ENCODE measurements around the gene ITPKA. TPM values are rescaled to one million over a fixed set of nuclear protein-coding genes. Genes with fewer than 3 reads are reported as not detected.

ITPKA gene
- total RNA-seq, 1 experiment from 2014 or later = 16.2 TPM

DNA sequence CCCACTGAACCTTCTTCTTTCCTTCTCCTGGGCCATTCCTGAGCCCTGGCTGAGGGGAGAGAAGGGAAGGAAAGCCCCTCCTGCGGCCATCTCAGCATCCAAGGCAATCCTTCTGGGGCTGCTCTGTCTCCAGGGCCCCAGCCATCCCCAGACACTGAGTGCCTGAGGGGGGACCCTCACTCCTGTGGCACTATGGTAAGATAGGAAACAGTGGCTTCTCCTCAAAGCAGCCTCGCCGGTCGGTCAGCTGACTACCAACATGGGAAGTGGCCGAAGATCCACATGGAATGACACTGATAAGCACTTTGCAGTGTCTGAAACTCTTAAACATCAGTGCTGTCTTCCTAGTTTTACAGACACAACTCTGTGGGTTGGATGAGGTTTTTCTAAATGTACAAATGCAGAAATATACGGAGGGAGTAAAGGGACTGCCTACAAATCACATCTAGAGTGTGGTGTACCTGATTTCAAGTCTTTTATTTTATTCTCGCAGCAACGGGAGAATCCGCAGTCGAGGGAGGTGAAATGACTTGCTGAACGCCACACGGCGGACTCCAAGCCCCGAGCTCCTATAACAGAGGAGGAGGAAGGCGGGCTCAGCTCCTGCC lies 973 bp upstream of the ITPKA start:
- Histone ChIP-seq H3K4me3 (ENCODE audit: low read depth, low read length) (peak overlapping the region; percentile 81), H3K4me1 (peaks cover 18% of the 10 kb centered on the region), H3K9me3 (no peaks in the 10 kb centered on the region), H3K27me3 (replicated peaks; ENCODE audit: control insufficient read depth, insufficient read depth, low read length) (no peaks in the 10 kb centered on the region), H3K36me3 (ENCODE audit: control insufficient read depth, insufficient read depth, low read length) (no peaks in the 10 kb centered on the region; the same call in 1 of the 2 replicates)
- peak overlapping the region; percentile 95 for H3K4me3 Mint-ChIP-seq (ENCODE audit: unreplicated experiment)
- peak in 1 of 2 experiments; percentile 18 for DNase-seq
- no peaks in the 10 kb centered on the region for H3K27me3 Mint-ChIP-seq (ENCODE audit: insufficient read depth, unreplicated experiment)
- intact Hi-C loops (cut with micrococcal nuclease; ENCODE audit: unreplicated experiment) = loop anchor here (1.0 kb wide), 1 partner anchor 27 kb away; no protein-coding TSS in a partner anchor
- CTCF ChIA-PET = interaction anchor here (0.5 to 2.0 kb wide), 4 partner anchors 19 to 76 kb away, joined by 3 to 13 read pairs (median 4); partner anchors contain the start of gene RPAP1
- no peaks in the 10 kb centered on the region for H3K9me3 Mint-ChIP-seq (ENCODE audit: unreplicated experiment)
- TF ChIP-seq, protein P1, sequence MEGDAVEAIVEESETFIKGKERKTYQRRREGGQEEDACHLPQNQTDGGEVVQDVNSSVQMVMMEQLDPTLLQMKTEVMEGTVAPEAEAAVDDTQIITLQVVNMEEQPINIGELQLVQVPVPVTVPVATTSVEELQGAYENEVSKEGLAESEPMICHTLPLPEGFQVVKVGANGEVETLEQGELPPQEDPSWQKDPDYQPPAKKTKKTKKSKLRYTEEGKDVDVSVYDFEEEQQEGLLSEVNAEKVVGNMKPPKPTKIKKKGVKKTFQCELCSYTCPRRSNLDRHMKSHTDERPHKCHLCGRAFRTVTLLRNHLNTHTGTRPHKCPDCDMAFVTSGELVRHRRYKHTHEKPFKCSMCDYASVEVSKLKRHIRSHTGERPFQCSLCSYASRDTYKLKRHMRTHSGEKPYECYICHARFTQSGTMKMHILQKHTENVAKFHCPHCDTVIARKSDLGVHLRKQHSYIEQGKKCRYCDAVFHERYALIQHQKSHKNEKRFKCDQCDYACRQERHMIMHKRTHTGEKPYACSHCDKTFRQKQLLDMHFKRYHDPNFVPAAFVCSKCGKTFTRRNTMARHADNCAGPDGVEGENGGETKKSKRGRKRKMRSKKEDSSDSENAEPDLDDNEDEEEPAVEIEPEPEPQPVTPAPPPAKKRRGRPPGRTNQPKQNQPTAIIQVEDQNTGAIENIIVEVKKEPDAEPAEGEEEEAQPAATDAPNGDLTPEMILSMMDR (IDR thresholded peaks at IDR 0.05; ENCODE audit: insufficient read depth in 1 of 2, low read depth in 1 of 2, low read length in 1 of 2, severe bottlenecking in 1 of 2, unreplicated experiment in 1 of 2) = no peak
- POLR2A ChIA-PET = interaction anchor here (1.5 kb wide), 1 partner anchor 282 kb away, joined by 7 read pairs; the partner anchor contains the start of gene MAPKBP1
- peak overlapping the region; percentile 4 for H3K27ac Mint-ChIP-seq (ENCODE audit: unreplicated experiment)
- H3K36me3 Mint-ChIP-seq (ENCODE audit: insufficient read depth, unreplicated experiment) = peaks cover 10% of the 10 kb centered on the region
- BruUV-seq (replicated peaks) = TSS peak; percentile 52
- H3K4me1 Mint-ChIP-seq (ENCODE audit: low read depth, unreplicated experiment) = peaks cover 14% of the 10 kb centered on the region

DNA sequence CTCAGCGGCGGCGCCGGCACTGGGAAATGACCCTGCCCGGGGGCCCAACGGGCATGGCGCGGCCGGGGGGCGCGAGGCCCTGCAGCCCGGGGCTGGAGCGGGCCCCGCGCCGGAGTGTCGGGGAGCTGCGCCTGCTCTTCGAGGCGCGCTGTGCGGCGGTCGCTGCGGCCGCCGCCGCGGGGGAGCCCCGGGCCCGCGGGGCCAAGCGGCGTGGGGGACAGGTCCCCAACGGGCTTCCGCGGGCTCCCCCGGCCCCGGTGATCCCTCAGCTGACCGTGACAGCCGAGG lies 172 bp downstream of the ITPKA start:
- no peaks in the 10 kb centered on the region for H3K9me3 ChIP-seq
- TF ChIP-seq, protein P1 (IDR thresholded peaks at IDR 0.05; ENCODE audit: insufficient read depth in 1 of 2, low read depth in 1 of 2, low read length in 1 of 2, severe bottlenecking in 1 of 2, unreplicated experiment in 1 of 2) = no peak
- H3K27me3 ChIP-seq (replicated peaks; ENCODE audit: control insufficient read depth, insufficient read depth, low read length) = no peaks in the 10 kb centered on the region
- Mint-ChIP-seq H3K4me1 (ENCODE audit: low read depth, unreplicated experiment) (peaks cover 14% of the 10 kb centered on the region), H3K9me3 (ENCODE audit: unreplicated experiment) (no peaks in the 10 kb centered on the region), H3K4me3 (ENCODE audit: unreplicated experiment) (peak overlapping the region; percentile 77), H3K27me3 (ENCODE audit: insufficient read depth, unreplicated experiment) (no peaks in the 10 kb centered on the region), H3K27ac (ENCODE audit: unreplicated experiment) (no peak overlapping the region), H3K36me3 (ENCODE audit: insufficient read depth, unreplicated experiment) (peaks cover 10% of the 10 kb centered on the region)
- DNase-seq = no peak
- intact Hi-C loops (cut with micrococcal nuclease; ENCODE audit: unreplicated experiment) = loop anchor here (1.0 kb wide), 1 partner anchor 29 kb away; no protein-coding TSS in a partner anchor
- ChIA-PET CTCF (interaction anchor here (0.6 to 1.1 kb wide), 4 partner anchors 24 to 74 kb away, joined by 3 to 5 read pairs (median 4); no protein-coding TSS in a partner anchor), POLR2A (interaction anchor here (1.5 kb wide), 1 partner anchor 281 kb away, joined by 7 read pairs; the partner anchor contains the start of gene MAPKBP1)
- peak overlapping the region; percentile 81 for H3K4me3 ChIP-seq (ENCODE audit: low read depth, low read length)
- H3K36me3 ChIP-seq (ENCODE audit: control insufficient read depth, insufficient read depth, low read length) = no peaks in the 10 kb centered on the region; the same call in 1 of the 2 replicates
- no TSS peak for BruUV-seq (replicated peaks)
- peaks cover 18% of the 10 kb centered on the region for H3K4me1 ChIP-seq

DNA sequence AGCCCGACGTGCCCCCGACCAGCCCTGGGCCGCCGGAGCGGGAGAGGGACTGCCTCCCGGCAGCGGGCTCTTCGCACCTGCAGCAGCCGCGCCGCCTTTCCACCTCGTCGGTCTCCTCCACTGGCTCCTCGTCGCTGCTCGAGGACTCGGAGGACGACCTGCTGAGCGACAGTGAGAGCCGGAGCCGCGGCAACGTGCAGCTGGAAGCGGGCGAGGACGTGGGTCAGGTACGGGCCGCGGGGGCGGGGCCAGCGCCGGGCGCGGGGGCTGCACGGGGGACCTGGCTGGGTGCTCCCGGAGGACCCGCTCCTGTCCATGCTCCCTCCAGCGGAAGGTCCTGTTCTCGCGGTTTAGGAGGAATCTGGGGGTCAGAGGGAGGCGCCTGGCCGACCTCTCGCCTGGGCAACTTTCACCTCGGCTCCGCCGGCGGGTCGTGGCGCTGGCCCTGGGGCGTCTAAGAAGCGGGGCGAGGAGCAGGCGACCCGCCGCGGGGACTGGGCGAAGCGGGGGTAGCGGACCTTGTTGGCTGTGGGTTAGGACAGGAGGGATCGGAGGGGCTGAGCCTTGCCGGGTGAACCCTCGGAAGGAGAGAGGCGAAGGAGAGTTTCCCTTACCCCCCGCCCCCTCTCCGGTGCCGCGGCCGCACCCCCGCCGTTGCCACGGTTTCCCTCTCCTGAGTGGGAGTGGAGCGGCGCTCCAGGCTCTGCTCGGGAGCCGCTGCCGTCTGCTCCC lies 682 bp downstream of the ITPKA start:
- no TSS peak for BruUV-seq (replicated peaks)
- Mint-ChIP-seq H3K4me3 (ENCODE audit: unreplicated experiment) (peak overlapping the region; percentile 77), H3K27ac (ENCODE audit: unreplicated experiment) (no peak overlapping the region), H3K4me1 (ENCODE audit: low read depth, unreplicated experiment) (peaks cover 14% of the 10 kb centered on the region), H3K9me3 (ENCODE audit: unreplicated experiment) (no peaks in the 10 kb centered on the region), H3K27me3 (ENCODE audit: insufficient read depth, unreplicated experiment) (no peaks in the 10 kb centered on the region), H3K36me3 (ENCODE audit: insufficient read depth, unreplicated experiment) (peaks cover 10% of the 10 kb centered on the region)
- TF ChIP-seq, protein P1 (IDR thresholded peaks at IDR 0.05; ENCODE audit: insufficient read depth in 1 of 2, low read depth in 1 of 2, low read length in 1 of 2, severe bottlenecking in 1 of 2, unreplicated experiment in 1 of 2) = peak; percentile 15 to 18
- Histone ChIP-seq H3K4me3 (ENCODE audit: low read depth, low read length) (peak overlapping the region; percentile 81), H3K27me3 (replicated peaks; ENCODE audit: control insufficient read depth, insufficient read depth, low read length) (no peaks in the 10 kb centered on the region), H3K4me1 (peaks cover 18% of the 10 kb centered on the region), H3K9me3 (no peaks in the 10 kb centered on the region), H3K36me3 (ENCODE audit: control insufficient read depth, insufficient read depth, low read length) (no peaks in the 10 kb centered on the region; the same call in 1 of the 2 replicates)
- POLR2A ChIA-PET = interaction anchor here (1.4 to 1.5 kb wide), 2 partner anchors 29 to 280 kb away, joined by 6 to 7 read pairs; partner anchors contain the start of gene MAPKBP1
- intact Hi-C loops (cut with micrococcal nuclease; ENCODE audit: unreplicated experiment) = no loop called here
- peak; percentile 81 to 85 for DNase-seq
- CTCF ChIA-PET = interaction anchor here (0.6 to 1.0 kb wide), 3 partner anchors 25 to 29 kb away, joined by 3 to 4 read pairs (median 3); no protein-coding TSS in a partner anchor
